AG04449 (cell line): ENCODE results near the gene NCSTN.

Source experiments
- CTCF ChIA-PET: fragments of 350-600 bp; formaldehyde crosslinking; extraction: SDS; loops from one replicate; lab custom pipeline; 2021; ENCODE audit warnings: antibody characterized with exemption; lab: Yijun Ruan, JAX
- POLR2A ChIA-PET: fragments of 400-600, 350-600 bp; formaldehyde crosslinking; extraction: SDS; loops from one replicate; lab custom pipeline; 2020; ENCODE audit warnings: antibody characterized with exemption, inconsistent platforms; lab: Yijun Ruan, JAX
- DNase-seq: peaks from one replicate; pipeline ENCODE4 v3.0.0-alpha.2; 2010; ENCODE audit warnings: low read depth, low spot score
- H3K4me3 ChIP-seq: 2 replicates; pipeline ENCODE4 v1.5.1; 2011; ENCODE audit warnings: low read depth, mild to moderate bottlenecking, control low read depth, low read length
- CTCF ChIP-seq: IDR thresholded peaks from one replicate; pipeline ENCODE4 v1.5.1; 2011; ENCODE audit warnings: mild to moderate bottlenecking, moderate library complexity, low read length, control low read depth, inconsistent platforms; ENCODE audit not compliant: insufficient read depth; ENCODE audit errors: missing control alignments

The NCSTN gene

GRCh38 chr1:160309185-160309557 is 34.0 kb upstream of the NCSTN start:
- TF ChIP-seq CTCF: no peak
- H3K4me3 ChIP-seq: no peak overlapping the region
- ChIA-PET CTCF (interaction anchor here (1.2 to 14.0 kb wide), 4 partner anchors 12 to 67 kb away, joined by 3 to 170 read pairs (median 4); no protein-coding TSS in a partner anchor), POLR2A (no interaction called here)
- DNase-seq: no peak

GRCh38 chr1:160309571-160309970 is 33.6 kb upstream of the NCSTN start:
- TF ChIP-seq CTCF: no peak
- no peak for DNase-seq
- ChIA-PET CTCF (interaction anchor here (1.2 to 14.0 kb wide), 3 partner anchors 18 to 67 kb away, joined by 3 to 170 read pairs (median 4); no protein-coding TSS in a partner anchor), POLR2A (no interaction called here)
- H3K4me3 ChIP-seq: no peak overlapping the region

- ChIA-PET CTCF (interaction anchor here (1.2 to 1.9 kb wide), 4 partner anchors 22 to 31 kb away, joined by 3 to 15 read pairs (median 3); partner anchors contain the start of gene PEX19), POLR2A (interaction anchor here (0.6 kb wide), 1 partner anchor 15 kb away, joined by 4 read pairs; no protein-coding TSS in a partner anchor)
- TF ChIP-seq CTCF: no peak
- DNase-seq: no peak
- H3K4me3 ChIP-seq: no peak overlapping the region
Measured at GRCh38 chr1:160315359-160315758, 27.8 kb upstream of the NCSTN start.

- no peak for TF ChIP-seq CTCF
- no peak for DNase-seq
- POLR2A ChIA-PET: no interaction called here
- CTCF ChIA-PET: interaction anchor here (0.7 to 9.9 kb wide), 2 partner anchors 16 to 32 kb away, joined by 3 to 64 read pairs; no protein-coding TSS in a partner anchor
- no peak overlapping the region for H3K4me3 ChIP-seq
Measured at GRCh38 chr1:160322831-160323230, 20.4 kb upstream of the NCSTN start.

GRCh38 chr1:160325252-160325651 is 17.9 kb upstream of the NCSTN start:
- POLR2A ChIA-PET: no interaction called here
- no peak for TF ChIP-seq CTCF
- no peak overlapping the region for H3K4me3 ChIP-seq
- DNase-seq: no peak
- CTCF ChIA-PET: interaction anchor here (1.0 to 9.9 kb wide), 4 partner anchors 9 to 34 kb away, joined by 3 to 64 read pairs (median 4); no protein-coding TSS in a partner anchor

- CTCF ChIA-PET: interaction anchor here (1.0 to 9.9 kb wide), 3 partner anchors 22 to 35 kb away, joined by 3 to 64 read pairs (median 4); no protein-coding TSS in a partner anchor
- POLR2A ChIA-PET: no interaction called here
- DNase-seq: no peak
Measured at GRCh38 chr1:160326418-160326817, 16.8 kb upstream of the NCSTN start.

More at GRCh38 chr1:160326418-160326817, 16.8 kb upstream of the NCSTN start:
- TF ChIP-seq CTCF: no peak
- H3K4me3 ChIP-seq: no peak overlapping the region
